GM21723 (cell line): ENCODE data around the gene KDELR3.

Source experiments
- ATAC-seq: cut with Tn5 transposase; IDR thresholded peaks from one replicate; pipeline ENCODE4 v1.9.1; 2021; ENCODE audit warnings: mild to moderate bottlenecking, moderate library complexity; ENCODE audit not compliant: unreplicated experiment

Gene KDELR3

DNA sequence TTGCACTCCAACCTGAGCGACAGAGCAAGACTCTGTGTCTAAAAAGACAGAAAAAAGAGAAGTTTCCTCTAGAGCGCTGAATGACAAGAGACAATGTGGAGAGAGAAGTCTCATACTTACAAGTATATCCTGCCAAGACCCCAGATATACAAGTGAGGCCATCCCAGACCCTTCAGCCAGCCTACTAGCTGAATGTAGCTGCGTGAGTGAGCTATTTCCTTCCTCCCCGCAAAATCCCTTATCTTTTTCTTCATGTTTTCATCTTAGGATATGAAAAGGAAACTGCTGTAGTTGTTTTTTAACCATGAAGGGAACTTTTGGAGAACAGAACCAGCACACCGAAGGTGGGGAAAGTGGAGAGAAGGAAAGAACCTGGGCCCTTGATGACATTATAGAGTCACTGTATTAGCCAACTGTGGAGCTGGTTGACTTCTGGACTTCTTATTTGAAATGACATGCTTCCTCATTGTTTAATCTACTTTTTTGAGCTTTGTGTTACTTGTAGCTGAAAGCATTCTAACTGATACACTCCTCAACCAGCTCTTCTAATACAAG, 42.6 kb downstream of the KDELR3 start:
- no peak for ATAC-seq

DNA sequence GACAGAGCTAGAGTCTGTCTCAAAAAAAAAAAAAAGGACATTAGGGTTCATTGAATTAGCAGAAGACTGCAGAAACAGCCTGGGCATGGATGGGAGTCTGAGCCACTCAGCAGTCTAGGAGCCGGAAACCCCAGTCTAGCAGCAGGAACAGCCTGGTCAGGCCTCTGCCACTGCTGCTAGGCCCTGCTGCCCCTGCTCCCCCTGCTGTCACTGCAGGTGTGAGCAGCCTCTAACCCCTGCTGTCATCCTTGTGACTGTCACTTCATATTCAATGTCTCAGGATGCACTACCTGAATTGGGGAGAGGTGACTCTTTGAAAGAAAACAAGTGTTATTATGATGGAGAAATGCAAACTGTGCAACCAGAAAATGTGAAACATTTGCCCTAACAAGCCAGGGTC, 45.2 kb downstream of the KDELR3 start:
- ATAC-seq, result no peak

DNA sequence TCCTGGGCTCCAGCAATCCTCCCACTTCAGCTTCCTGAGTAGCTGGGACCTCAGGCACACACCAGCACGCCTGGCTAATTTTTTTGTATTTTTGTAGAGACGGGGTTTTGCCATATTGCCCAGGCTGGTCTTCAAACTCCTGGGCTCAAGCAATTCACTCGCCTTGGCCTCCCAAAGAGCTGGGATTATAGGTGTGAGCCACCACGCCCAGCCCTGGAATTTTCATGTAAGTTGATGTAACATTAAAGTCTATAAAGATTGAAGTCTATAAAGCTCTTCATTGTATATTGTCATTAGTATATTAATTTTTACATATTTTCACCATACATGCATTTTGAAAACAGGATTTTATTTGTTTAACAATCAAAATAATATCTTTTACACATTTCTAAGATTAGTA, 50.7 kb downstream of the KDELR3 start:
- ATAC-seq, result no peak

DNA sequence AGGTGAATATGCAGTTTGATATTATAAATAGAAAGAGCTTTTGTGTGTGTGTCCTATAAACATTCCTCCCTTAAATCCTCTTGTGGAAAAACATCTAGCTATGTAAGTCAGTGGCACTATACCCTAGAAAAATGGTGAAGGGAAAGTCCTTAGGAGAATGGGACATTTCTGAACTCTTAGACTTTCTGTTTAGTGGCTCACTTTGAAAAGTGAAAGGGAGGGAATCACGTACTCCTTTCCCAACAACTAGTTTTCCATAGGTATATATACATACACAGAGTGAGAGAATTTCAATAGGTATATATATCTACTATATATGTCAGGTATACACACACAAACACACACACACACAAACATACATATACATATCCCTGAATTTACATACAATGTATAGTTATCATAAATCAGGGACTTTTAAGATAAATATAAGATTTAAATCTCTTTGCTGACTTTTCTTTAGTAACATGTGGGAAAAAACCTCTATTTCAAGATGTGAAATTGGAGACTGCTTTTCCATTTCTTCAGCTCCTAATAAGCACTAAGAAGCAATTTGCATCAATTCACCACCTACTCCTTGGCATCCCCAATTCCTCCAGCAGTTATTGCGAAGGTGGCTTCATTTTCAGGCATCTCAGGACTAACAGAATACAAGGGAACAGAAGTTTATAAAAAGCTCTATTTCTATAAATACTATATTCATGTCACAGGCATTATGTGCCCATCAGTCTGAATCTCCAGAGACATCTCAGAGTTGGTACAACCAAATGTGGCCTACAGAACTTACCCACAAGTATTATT, 51.8 kb downstream of the KDELR3 start:
- ATAC-seq, result no peak

DNA sequence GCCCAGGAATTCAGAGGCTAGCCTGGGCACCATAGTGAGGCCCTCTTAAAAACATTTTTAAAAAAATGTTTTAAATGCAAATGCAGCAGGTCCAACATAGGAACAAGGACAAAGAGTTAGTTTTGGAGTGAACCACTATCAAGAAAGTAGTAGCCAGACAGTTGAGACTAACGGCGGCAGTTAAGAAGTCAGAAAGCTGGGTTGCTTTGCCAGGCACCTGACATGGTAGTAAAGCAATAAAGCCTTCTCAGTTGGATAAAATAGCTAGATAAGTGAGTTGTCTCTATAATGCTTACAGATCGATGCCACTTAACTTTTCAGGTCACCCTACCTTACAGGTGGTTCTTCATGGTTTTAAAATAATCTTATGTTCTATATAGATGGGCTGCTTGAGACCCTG, 55.1 kb downstream of the KDELR3 start:
- ATAC-seq, result no peak

DNA sequence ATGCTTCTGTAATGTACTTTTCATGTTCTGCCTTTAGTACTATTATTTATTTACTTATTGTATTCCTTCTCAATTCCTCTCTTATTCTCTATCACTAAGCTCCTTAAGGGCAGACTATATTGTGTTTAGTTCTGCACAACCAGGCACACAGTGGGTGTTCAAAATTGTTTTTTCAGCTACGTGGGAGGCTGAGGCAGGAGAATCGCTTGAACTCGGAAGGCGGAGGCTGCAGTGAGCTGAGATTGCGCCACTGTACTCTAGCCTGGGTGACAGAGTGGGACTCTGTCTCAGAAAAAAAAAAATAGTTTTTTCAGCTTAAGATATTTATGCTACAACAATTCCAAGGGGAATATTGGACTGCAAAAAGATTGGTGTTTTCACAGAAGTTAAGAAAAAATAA, 55.6 kb downstream of the KDELR3 start:
- ATAC-seq, result no peak

DNA sequence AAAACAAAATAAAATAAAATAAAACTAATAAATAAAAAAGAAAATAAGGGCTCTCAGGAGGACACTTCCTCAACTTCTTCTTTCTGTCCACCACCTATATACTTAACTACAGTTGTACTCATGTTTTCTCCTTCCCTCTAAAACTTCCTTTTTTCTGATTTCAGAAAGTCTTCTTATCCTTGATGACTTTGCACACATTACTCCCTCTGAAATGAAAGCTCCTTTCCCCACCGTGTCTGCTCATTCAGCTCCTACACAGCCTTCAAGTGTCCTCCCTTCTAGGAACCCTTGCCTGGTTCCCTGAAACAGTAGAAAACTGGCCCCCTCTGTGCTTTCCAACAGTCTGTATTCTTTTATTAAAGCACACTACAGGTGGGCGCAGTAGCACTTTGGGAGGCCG, 56.5 kb downstream of the KDELR3 start:
- ATAC-seq, result no peak

DNA sequence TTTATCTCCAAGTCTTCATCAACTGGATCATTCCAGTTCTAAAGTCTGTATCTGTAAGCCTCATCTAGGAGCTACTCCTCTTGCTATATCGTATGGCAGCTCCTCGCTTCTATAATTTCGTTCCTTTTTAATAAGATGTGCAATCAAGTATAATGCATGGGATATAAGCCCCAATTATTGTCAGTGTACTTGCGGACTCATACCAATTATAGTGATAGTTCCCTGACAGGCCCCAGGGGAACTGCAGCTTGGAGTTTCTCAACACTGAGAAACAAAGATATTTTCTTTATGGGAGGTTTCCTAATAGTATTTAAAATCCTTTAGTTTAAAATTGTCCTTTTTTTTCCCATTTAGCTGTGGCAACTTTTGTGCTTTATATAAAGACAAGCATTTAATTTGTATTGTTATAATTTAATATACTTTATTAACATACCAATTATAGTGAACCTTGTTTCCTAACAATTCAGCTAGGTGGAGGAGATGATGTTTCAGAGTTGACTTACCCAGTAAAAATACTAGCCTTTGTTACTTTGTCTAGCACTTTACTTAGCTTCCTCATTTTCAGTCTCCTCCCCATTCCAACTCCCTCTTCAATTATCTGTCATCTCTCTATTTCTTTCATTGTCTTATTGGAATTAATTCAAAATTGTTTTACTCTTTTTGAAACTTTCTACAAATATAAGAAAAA, 63.5 kb downstream of the KDELR3 start:
- ATAC-seq, result no peak
